Sigmoid colon (tissue), 7 donors: ENCODE results near the gene CLCN2. TPM values are rescaled to one million over a fixed set of nuclear protein-coding genes. Genes with fewer than 3 reads are reported as not detected.
A peak's percentile ranks its signal among the peaks of the same experiment; 100 is the strongest.

Experiments used
- DNase-seq: peaks from one replicate; pipeline ENCODE4 v3.0.0-alpha.2; 2019
- H3K27ac ChIP-seq, 4 donors: fragments of 200-600 bp; sonication (generic); one replicate each; pipeline ENCODE4 v1.5.1; 2016 to 2019; ENCODE audit warnings: mild to moderate bottlenecking in 1 of 4
- H3K27me3 ChIP-seq, 3 donors: fragments of 200-600 bp; sonication (generic); one replicate each; pipeline ENCODE4 v1.5.1; 2019; ENCODE audit warnings: mild to moderate bottlenecking in 1 of 3
- H3K36me3 ChIP-seq, 4 donors: fragments of 200-600 bp; sonication (generic); one replicate each; pipeline ENCODE4 v1.5.1; 2016 to 2019
- H3K4me1 ChIP-seq, 4 donors: fragments of 200-600 bp; sonication (generic); one replicate each; pipeline ENCODE4 v1.5.1; 2017 to 2019
- H3K4me3 ChIP-seq, 4 donors: fragments of 200-600 bp; sonication (generic); one replicate each; pipeline ENCODE4 v1.5.1; 2017 to 2019; ENCODE audit warnings: mild to moderate bottlenecking in 2 of 4, moderate library complexity in 1 of 4
- H3K9me3 ChIP-seq, 4 donors: fragments of 200-600 bp in 3 of 4; sonication (generic) in 3 of 4; one replicate each; pipeline versions ENCODE4 v1.5.1 to v1.6.1; 2013 to 2019
- CTCF ChIP-seq, 4 experiments: fragments of 450-650 bp in 3 of 4; fragments of 200-600 bp in 1 of 4; IDR thresholded peaks; one replicate each; pipeline ENCODE4 v1.5.1; 2016 to 2019; ENCODE audit warnings: antibody characterized with exemption in 4 of 4, mild to moderate bottlenecking in 3 of 4, moderate library complexity in 2 of 4
- EP300 ChIP-seq, 4 donors: sonication (generic); formaldehyde crosslinking; IDR thresholded peaks; one replicate each; pipeline ENCODE4 v1.6.1; 2017; ENCODE audit warnings: antibody characterized with exemption in 4 of 4
- POLR2A ChIP-seq, 2 donors: fragments of 450-650 bp; IDR thresholded peaks; one replicate each; pipeline ENCODE4 v1.6.1; 2016; ENCODE audit warnings: antibody characterized with exemption in 2 of 2, mild to moderate bottlenecking in 2 of 2, moderate library complexity in 2 of 2
- POLR2AphosphoS5 ChIP-seq, 4 donors: sonication (generic); formaldehyde crosslinking; IDR thresholded peaks; one replicate each; pipeline ENCODE4 v1.6.1; 2017; ENCODE audit warnings: antibody characterized with exemption in 4 of 4
- WGBS, 2 donors: extraction: QIAGEN DNeasy Blood & Tissue Kit; methylation state at CpG; one replicate each; pipeline ENCODE4 v1.1.7; 2013; 5-methylcytosine and 5-hydroxymethylcytosine counted together
- intact Hi-C: fragments of 100-400 bp; cut with DNase I; formaldehyde crosslinking; loops from one replicate; pipeline ENCODE4 v1.15.1; 2023
- polyA plus RNA-seq, 3 donors: library from polyadenylated mRNA; stranded (reverse); fragments of 200-250 nt; gene quantifications; one replicate each; pipeline ENCODE4 v1.2.3, GENCODE V29; 2013
- small RNA-seq, 3 donors: library from RNA; depleted of rRNA; stranded (forward); fragments of <200 nt; gene quantifications; one replicate each; pipeline ENCODE3, GENCODE V24; 2016
- total RNA-seq, 4 donors: library from RNA; depleted of rRNA; stranded (reverse); fragments of >200 nt; gene quantifications; one replicate each; pipeline ENCODE4 v1.1.0, GENCODE V29; 2016
- donor health status: healthy with polysubstance abuse.
- donor health status: Bipolar disorder and iron deficiency.
- donor health status: healthy.

Gene CLCN2
- total and polyA plus RNA-seq, 7 donors, result 1.6 to 30.2 (median 3.3) TPM

GRCh38 chr3:184298759-184299487 lies 62.5 kb downstream of the CLCN2 start, which contains the start of gene PSMD2:
Gene PSMD2, plus strand, starts transcription at chr3:184299241. Its CDS starts 26 bp downstream, at chr3:184299267.
- DNase-seq, result peak; percentile 99
- Histone ChIP-seq H3K36me3 (peaks cover 18 to 41% (median 35%) of the 10 kb centered on the region in 4 donors), H3K27me3 (no peaks in the 10 kb centered on the region), H3K27ac (peak within 1 kb of the TSS; percentile 79 to 89 (median 84)), H3K4me1 (peaks cover 0 to 20% (median 15%) of the 10 kb centered on the region in 4 donors), H3K9me3 (no peaks in the 10 kb centered on the region), H3K4me3 (peak within 1 kb of the TSS; percentile 92 to 97 (median 94))
- 0% methylated on average over 78 of the region's 78 CpGs for WGBS, 2 donors
- TF ChIP-seq POLR2A (IDR thresholded peaks at IDR 0.05) (peak; percentile 52 to 69), POLR2AphosphoS5 (IDR thresholded peaks at IDR 0.05) (peak; percentile 77 to 96 (median 90)), EP300 (IDR thresholded peaks at IDR 0.05) (no peak)
- intact Hi-C loops, result loop anchor here (2.0 to 5.0 kb wide), 3 partner anchors 52 to 112 kb away; partner anchors contain the start of genes ABCF3, ALG3 and EEF1AKMT4

- intact Hi-C loops, result loop anchor here (5.0 kb wide), 2 partner anchors 49 to 109 kb away; partner anchors contain the start of genes ABCF3, ALG3 and EEF1AKMT4
- no peak for DNase-seq
- H3K27me3 ChIP-seq, result no peaks in the 10 kb centered on the region
- no peak overlapping the region for H3K4me3 ChIP-seq
- no peaks in the 10 kb centered on the region for H3K9me3 ChIP-seq
- peaks cover 0 to 18% (median 12%) of the 10 kb centered on the region in 4 donors for H3K36me3 ChIP-seq
- no peak overlapping the region for H3K27ac ChIP-seq
- 81 to 90% methylated on average over 7 of the region's 7 CpGs for WGBS, 2 donors
- TF ChIP-seq POLR2A (IDR thresholded peaks at IDR 0.05) (no peak), EP300 (IDR thresholded peaks at IDR 0.05) (no peak), POLR2AphosphoS5 (IDR thresholded peaks at IDR 0.05) (no peak), CTCF (IDR thresholded peaks at IDR 0.05) (no peak)
- H3K4me1 ChIP-seq, result peaks cover 0 to 20% (median 15%) of the 10 kb centered on the region in 4 donors
Observed at GRCh38 chr3:184296616-184297015, 64.8 kb downstream of the CLCN2 start.

Small RNAs within 50 kb of the gene (small RNA-seq; reads per million reads assigned to genes)
- 1,285 to 2,581 (median 2,070) reads per million in 3 donors for gene SNORD66

Other genes with a start within 250 kb of the CLCN2 start
- 10 to 100 TPM; 26.0 to 43.5 (median 31.3) TPM for gene EIF2B5, start 226.2 kb downstream of the CLCN2 start, total RNA-seq
- gene EIF2B5, start 226.2 kb downstream of the CLCN2 start, polyA plus RNA-seq, result 10 to 100 TPM; 31.8 to 48.1 (median 35.4) TPM
- gene DVL3, start 206.2 kb downstream of the CLCN2 start, total RNA-seq, result 10 to 100 TPM; 38.5 to 71.2 (median 53.9) TPM
- 10 to 100 TPM; 15.0 to 40.8 (median 26.4) TPM for gene DVL3, start 206.2 kb downstream of the CLCN2 start, polyA plus RNA-seq
- gene AP2M1, start 186.8 kb downstream of the CLCN2 start, total RNA-seq, result 100 to 1,000 TPM; 203 to 239 (median 225) TPM
- gene AP2M1, start 186.8 kb downstream of the CLCN2 start, polyA plus RNA-seq, result 100 to 1,000 TPM; 226 to 240 (median 237) TPM
- gene ABCF3, start 175.4 kb downstream of the CLCN2 start, total RNA-seq, result 10 to 100 TPM; 32.4 to 51.3 (median 39.2) TPM
- 10 to 100 TPM; 36.5 to 48.9 (median 45.6) TPM for gene ABCF3, start 175.4 kb downstream of the CLCN2 start, polyA plus RNA-seq
- under 1 TPM in 2 of 4 donors, not detected in 2; 0.36 to 0.83 TPM for gene VWA5B2, start 132.0 kb downstream of the CLCN2 start, total RNA-seq
- gene VWA5B2, start 132.0 kb downstream of the CLCN2 start, polyA plus RNA-seq, result 1 to 10 TPM in 1 of 3 donors, under 1 TPM in 2; 0.23 to 1.0 (median 0.60) TPM
- gene ALG3, start 112.6 kb downstream of the CLCN2 start, total RNA-seq, result 10 to 100 TPM; 29.6 to 46.8 (median 38.4) TPM
- 10 to 100 TPM in 2 of 3 donors, 1 to 10 TPM in 1; 9.9 to 39.7 (median 10.8) TPM for gene ALG3, start 112.6 kb downstream of the CLCN2 start, polyA plus RNA-seq
- gene EEF1AKMT4, start 111.9 kb downstream of the CLCN2 start, total RNA-seq, result 1 to 10 TPM; 1.4 to 3.9 (median 2.4) TPM
- 1 to 10 TPM; 4.2 to 6.5 (median 5.3) TPM for gene EEF1AKMT4, start 111.9 kb downstream of the CLCN2 start, polyA plus RNA-seq
- gene CAMK2N2, start 100.1 kb downstream of the CLCN2 start, total RNA-seq, result under 1 TPM in 1 of 4 donors, not detected in 3; 0.71 TPM
- gene CAMK2N2, start 100.1 kb downstream of the CLCN2 start, polyA plus RNA-seq, result under 1 TPM in 1 of 3 donors, not detected in 2; 0.28 TPM
- gene ECE2, start 85.6 kb downstream of the CLCN2 start, total RNA-seq, result 1 to 10 TPM in 3 of 4 donors, under 1 TPM in 1; 0.49 to 2.9 (median 1.7) TPM
- gene ECE2, start 85.6 kb downstream of the CLCN2 start, polyA plus RNA-seq, result under 1 TPM in 1 of 3 donors, not detected in 2; 0.63 TPM
- gene PSMD2, start 62.4 kb downstream of the CLCN2 start, total RNA-seq, result 100 to 1,000 TPM; 127 to 246 (median 234) TPM
- 100 to 1,000 TPM; 105 to 174 (median 153) TPM for gene PSMD2, start 62.4 kb downstream of the CLCN2 start, polyA plus RNA-seq
- gene EIF4G1, start 47.0 kb downstream of the CLCN2 start, total RNA-seq, result 100 to 1,000 TPM; 115 to 241 (median 182) TPM
- 100 to 1,000 TPM in 1 of 3 donors, 10 to 100 TPM in 2; 62.9 to 249 (median 67.3) TPM for gene EIF4G1, start 47.0 kb downstream of the CLCN2 start, polyA plus RNA-seq
- gene FAM131A, start 24.0 kb downstream of the CLCN2 start, total RNA-seq, result 10 to 100 TPM; 28.0 to 36.7 (median 33.8) TPM
- 10 to 100 TPM; 12.6 to 17.1 (median 12.9) TPM for gene FAM131A, start 24.0 kb downstream of the CLCN2 start, polyA plus RNA-seq
- 10 to 100 TPM; 53.2 to 92.5 (median 74.7) TPM for gene POLR2H, start 105 bp upstream of the CLCN2 start, total RNA-seq
- gene POLR2H, start 105 bp upstream of the CLCN2 start, polyA plus RNA-seq, result 100 to 1,000 TPM; 132 to 162 (median 146) TPM
- gene THPO, start 16.6 kb upstream of the CLCN2 start, total RNA-seq, result under 1 TPM in 1 of 4 donors, not detected in 3; 0.36 TPM
- under 1 TPM in 1 of 3 donors, not detected in 2; 0.25 TPM for gene THPO, start 16.6 kb upstream of the CLCN2 start, polyA plus RNA-seq
- gene CHRD, start 18.4 kb upstream of the CLCN2 start, total RNA-seq, result 10 to 100 TPM in 2 of 4 donors, 1 to 10 TPM in 2; 5.7 to 16.3 (median 11.3) TPM
- 1 to 10 TPM in 2 of 3 donors, under 1 TPM in 1; 0.23 to 4.5 (median 1.8) TPM for gene CHRD, start 18.4 kb upstream of the CLCN2 start, polyA plus RNA-seq
- gene EPHB3, start 200.2 kb upstream of the CLCN2 start, total RNA-seq, result 1 to 10 TPM; 1.8 to 2.8 (median 2.2) TPM
- gene EPHB3, start 200.2 kb upstream of the CLCN2 start, polyA plus RNA-seq, result 10 to 100 TPM in 1 of 3 donors, 1 to 10 TPM in 2; 1.6 to 20.2 (median 1.8) TPM